Hematopoietic multipotent progenitor cell treated with erythropoietin and hydrocortisone succinate and interleukin-3 and kit ligand, for 4 days (in vitro differentiated cells): ENCODE measurements around the gene GLB1L2.
"Not testable (repeated sequence)": the region's sequence is repeated elsewhere in the genome, so short reads cannot be mapped to it uniquely, and the experiment has no call there.

ENCODE experiments used
- DNase-seq: peaks from one replicate; pipeline ENCODE4 v3.0.0-alpha.2; 2015

The GLB1L2 gene

DNA sequence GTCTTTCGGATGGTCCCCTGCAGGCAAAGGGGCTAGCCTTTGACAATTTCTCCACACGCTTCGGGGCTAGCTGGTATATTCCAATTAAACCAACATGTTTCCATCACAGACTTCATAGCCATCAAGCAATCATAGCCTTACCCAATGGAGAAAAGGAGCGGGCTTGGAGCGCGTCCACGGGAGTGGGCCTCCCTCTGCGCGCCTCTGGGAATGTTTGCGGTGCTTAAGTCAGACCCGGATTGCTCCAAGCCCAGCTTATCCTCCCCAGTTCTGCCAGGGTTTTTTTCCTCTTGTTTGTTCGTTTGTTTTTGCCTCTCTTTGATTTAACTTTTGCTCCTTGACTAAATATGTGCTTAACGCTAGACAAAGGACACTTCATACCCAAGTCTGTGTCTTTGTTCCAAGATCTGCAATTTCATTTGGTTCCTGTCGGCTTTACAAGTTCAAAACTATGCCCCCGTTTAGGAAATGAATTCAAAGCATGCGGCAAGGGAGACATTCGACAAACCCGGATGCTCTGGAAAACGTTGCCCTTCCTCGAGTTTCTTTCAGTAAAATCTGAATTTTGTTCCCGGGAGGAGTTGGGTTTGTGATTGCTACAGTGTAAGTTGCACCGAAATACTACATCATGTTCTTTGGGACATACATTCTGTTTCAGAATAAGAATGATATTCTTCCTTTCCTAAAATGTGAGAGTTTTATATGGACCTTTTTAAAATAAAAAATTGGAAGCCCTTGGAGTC, 1.0 kb upstream of the GLB1L2 start:
- DNase-seq, result no peak

DNA sequence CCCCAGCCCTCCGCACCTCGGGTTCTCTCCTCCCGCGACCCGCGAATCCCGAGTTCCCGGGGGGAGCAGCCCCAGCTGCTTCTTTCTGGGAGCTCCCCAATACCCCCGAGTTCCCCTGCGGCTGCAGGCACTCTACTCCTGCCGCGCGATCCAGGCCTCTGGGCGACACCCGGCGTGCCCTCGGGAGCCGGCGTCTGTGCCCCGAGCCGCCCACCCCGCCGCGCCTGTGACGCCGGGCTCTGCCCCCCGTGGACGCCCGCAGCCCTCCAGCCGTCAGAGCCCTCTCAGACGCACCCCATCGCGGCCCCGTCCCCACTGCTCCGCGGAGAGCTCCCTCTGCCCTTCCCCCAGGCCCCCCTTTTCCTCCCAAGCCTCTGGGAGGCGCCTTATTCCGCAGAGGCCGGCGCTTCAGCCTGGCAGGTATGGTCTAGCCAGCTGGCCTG, 422 bp downstream of the GLB1L2 start:
- DNase-seq, result peak; percentile 31

DNA sequence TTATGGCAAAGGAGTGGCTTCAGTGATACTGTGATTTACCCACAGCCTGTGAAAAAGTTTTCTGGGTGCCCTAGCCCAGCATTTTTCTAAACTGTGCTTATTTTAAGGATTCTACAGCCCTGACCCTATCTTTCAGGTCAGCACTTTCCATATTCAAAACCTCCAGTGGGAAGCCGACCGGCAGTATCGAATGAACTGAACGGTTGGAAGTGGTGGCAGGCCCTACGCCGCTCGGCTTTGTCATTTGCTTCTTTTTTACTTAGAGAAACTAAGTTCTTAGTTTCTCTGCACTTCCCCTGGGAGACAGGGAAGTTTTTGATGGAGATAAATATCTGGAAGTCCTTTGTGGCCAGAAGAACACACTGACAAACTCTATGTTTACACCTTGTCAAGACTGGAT, 994 bp downstream of the GLB1L2 start:
- no peak for DNase-seq

DNA sequence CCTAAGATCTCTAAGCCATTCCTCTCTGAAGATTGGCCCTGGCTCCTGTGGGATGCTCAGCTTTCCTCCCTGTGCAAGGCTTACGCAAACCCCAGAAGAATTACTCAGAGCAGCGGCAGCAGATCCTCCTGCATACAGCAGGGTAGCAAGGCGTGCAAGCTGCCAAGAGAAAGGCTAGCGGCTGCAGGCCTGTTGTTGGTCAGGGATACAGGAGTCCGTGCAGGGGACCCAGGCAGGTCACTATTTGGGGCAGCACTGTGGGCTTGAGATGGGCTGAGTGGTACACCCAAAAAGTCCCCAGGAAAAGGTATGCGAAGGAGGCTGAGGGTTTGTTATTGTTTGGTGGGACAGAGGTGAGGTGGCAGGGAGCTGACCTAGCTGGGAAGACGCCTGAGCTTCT, 1.5 kb downstream of the GLB1L2 start:
- no peak for DNase-seq

DNA sequence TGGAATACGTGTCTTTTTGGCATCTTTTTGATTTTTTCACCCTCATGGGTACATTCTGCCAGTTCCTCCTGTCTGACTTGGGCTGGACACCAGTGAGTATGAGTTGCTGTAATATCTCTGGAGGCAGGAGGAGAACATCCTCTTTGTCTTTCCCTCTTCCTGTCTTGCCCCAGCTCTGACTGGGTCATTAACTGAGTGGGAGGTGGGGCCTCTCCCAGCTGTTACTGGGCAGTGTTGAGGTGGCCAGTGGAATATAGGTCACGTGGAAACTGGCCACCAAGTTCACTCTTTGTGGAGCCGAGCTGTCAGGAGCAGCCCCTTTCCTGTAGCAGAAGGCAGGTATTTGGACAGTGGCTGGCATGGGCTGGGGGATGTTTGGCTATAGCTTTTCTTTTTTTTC, 2.2 kb downstream of the GLB1L2 start:
- no peak for DNase-seq

DNA sequence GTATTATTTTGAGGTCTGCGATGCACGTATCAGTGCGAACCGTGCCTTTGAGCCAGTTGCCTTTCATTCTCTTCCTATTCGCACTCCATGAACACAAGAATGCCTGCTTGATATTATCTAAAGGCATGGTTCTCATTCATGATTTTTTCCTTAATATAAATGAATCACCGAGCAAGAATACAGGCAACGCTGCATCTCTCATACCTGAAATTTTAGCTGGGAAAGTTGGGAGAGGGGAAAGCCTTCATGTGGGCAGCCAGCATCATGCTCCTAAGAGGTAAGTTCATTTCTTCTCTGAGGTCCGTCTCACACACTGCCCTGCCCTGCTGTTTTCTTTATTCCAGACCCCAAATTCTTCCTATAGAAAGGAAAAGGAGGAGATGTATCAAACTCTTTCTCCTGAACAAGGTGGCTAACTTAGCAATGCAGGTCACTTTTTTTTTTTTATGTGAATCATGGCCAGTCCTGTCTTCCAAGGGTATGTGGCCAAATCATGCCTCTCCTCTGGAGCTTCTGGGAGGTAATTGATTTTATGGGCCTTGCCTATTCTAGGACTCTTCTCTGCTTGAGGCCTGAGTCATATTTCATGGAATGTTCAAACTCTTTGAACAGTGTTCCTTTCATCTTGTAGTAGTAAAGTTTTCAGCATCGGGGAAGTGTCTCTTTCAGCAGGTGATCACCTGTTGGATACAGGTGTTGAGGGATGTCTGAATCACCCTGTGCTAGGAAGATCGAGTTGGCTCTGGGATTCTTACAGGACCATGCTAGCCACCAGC, 3.2 kb downstream of the GLB1L2 start:
- no peak for DNase-seq

DNA sequence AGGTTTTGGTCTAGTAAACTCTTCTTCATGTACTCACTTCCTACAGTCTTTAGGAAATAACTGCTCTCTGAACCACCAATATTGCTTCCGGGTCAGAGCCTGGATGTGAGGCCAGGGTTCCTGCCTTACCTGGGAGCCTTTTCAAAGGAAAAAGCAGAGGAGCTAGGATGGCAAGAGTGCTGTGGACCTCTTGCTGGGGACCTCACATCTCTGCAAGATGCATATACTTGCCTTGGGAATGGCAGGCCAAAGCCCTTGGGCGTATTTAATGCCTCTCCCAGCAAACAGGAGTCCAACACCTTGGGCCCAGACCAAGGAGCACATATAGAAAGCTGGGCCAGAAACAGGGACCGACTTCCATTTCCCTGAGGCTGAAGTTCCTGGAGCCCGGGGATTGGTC, 5.3 kb downstream of the GLB1L2 start:
- DNase-seq, result no peak

DNA sequence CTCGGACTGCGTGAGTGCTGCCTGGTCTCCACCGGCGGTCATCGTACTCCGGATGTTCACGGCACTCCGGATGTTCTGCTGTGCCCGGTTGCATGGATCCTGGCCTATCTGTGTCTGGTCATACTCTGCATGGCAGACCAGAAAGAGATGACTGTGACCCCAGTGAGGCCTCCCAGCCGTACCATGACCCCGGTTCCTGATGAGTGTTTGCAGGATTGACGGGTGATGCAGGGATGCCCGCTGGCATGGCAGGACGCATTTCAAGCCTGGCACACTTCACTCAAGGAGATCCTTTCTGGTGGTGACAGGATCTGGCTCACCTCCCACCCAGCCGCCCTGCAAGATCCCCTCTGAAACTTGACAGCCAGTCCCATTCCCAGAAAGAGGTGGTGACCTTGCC, 6.3 kb downstream of the GLB1L2 start:
- DNase-seq, result no peak

DNA sequence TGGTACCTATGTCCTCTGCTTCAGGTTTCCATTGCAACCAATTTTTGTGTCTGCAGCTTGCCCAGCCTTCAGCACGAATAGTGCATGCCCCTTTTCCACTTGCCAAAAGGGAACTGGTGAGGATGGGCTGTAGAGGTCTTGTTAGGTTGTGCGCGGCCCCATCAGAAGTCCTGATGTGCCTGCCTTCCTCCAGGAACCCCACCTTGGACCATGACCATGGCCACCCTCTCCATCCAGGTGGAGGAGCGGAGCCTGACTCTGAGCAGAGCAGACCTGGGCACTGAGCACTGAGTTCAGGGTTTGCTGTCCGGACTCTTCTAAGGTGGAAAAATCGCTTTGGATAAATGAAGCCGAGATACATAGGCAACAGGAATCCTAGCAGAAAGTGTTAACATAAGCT, 6.9 kb downstream of the GLB1L2 start:
- no peak for DNase-seq

DNA sequence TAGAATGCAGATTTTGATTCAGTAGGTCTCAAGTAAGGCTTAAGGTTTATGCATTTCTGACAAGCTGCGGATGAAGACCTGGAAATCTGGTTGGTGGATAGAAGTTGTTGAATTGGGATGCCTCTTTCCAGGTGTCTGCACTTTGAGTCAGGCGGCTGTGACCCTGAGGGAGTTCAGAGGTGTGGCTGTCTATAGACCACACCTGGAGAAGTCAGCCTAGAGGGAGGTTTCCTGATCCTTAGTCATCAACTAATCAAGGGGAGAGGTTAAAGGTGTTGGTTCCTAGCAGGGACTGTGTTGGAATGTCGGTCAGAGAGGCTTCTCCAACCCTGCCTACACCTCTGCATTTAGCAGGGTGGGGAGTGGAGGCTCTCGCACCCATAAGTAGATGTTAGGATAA, 8.0 kb downstream of the GLB1L2 start:
- DNase-seq, result no peak

DNA sequence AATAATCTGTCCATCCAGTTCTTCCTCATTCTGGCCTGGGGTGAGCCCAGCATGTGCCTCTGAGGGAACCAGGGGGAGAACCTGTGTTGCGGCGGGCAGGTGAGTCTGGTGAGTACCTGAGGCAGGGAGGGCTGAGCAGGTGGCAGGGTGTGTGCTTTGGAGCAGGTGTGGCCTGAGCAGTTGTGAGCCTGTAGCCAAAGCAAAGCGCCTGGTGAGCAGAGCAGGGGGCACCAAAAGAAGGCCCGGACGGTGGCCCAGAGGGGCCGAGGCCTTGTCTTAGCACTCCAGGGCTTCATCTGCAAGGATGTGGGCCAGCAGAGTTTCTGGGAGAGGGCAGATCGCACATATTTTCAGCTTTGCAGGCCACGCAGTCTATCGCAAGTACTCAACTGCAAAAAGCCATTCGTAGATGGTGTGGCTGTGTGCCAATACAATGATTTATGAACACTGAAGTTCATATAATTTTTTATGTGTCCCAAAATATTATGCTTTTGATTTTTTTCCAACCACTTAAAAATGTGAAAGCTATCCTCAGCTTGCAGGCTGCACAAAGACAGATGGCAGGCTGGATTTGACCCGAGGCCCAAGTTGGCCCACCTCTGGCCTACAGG, 8.7 kb downstream of the GLB1L2 start:
- no peak for DNase-seq

DNA sequence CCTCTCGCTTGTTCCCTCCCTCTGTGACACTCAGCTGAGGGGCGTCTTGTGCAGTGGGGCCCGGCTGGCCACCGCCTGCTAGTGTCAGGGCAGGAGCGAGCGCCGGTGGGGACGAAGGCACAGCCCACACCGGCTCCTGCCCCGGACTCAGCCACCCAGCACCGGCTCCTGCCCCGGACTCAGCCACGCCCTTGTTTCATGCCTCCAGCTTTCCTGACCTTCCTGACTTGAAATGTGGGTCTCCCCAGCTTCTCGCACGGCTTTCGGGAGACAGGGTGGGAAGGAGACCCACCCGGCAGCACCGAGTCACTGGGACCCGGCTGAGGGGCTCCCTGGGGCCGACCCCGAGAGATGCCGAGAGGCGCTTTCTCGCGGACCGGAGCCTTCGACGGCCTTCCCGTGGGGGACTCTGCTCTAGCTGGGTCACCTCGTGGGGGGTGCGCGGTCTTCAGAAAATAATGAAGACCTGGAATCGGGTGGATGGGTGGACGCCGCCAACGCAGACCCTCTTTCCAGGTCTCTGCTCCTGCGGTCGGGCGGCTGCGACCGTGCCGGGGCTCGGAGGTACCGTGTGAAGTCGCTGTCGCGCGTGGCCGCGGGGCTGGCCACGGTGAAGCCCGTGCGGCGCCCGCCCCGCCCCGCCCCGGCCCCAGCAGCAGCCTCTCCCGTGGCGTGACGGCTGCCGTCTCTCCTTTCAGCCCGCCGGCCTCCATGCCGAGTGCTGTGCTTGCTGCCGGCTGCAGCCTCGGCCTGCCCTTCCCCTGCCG, 10.2 kb downstream of the GLB1L2 start:
- no peak for DNase-seq

DNA sequence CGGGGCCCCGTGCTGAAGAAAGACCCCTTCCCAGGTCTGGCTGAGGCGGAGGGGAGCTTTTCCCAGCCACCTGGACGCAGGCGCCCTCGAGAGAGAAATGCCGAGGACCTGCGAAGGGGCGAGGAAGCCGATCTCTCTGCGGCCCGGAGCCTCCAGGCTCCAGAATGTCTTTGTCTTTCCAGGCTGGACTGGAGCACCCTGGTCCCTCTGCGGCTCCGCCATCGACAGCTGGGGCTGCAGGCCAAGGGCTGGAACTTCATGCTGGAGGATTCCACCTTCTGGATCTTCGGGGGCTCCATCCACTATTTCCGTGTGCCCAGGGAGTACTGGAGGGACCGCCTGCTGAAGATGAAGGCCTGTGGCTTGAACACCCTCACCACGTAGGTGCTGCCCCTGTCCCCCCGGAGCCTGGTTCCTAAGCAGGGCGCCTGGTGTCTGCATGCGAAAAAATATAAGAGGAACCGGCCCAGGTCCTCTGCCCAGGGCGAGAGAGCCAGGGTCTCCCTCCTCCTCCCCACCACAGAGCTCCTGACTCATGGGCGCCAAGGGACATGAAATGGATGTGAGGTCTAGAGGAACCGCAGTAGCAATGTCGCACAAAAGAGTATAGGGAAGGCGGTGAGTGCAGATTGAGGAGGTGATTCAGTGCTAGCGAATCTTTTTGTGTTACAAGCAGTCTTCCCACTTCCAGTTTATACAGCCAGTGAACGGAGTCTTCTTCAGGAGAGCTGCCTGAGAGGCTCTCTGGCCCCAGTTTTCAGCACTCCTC, 11.0 kb downstream of the GLB1L2 start:
- DNase-seq, result no peak

DNA sequence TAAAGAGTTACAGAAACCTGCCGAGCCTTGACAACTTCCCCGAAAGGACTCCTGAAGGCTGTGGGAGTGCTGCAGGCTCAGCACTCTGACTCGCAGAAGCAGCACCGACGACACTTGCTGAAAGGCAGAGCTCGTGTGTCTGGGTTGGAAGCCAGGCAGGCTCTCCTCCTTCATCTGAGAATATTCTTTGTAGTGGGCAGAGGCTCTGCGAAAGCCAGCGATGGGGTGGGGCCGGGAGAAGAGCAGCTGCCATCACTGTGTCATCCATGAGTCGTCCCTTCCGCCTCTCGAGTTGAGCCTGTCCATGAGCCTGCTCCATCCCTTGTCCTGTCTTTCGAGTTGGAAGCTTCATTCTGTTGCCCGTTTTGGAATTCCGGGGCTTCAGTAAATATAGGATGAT, 11.9 kb downstream of the GLB1L2 start:
- DNase-seq, result no peak

DNA sequence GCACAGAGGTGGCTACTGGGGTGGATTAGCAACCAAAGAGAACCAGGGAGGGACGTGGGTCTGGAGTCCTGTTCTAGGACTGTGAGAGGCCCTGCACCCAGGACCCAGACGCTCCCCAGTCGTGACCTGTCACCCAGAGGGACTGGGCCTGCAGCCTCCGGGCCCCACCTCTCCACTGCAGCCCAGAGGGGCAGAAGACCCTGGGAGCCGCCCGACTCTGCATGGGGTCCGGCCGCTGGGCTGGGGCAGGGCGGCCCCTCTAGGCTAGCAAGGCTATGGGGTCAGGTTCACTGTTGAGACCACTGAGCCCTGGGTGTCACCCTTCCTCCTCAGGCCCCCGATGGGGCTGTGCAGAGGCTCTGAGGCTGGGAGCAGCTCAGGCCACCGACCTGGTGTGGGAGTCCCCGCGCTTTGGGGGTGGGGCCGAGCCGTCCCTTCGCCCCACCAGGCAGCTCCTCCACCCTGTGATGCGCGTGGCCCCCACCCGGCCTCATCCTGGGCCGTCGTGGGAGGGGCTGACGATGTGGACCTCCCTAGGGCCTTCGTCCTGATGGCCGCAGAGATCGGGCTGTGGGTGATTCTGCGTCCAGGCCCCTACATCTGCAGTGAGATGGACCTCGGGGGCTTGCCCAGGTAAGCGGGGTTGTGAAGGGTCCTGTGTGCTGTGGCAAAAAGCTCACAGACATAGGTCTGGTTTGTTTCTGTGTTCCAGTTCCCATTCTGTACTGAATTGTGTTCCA, 12.9 kb downstream of the GLB1L2 start:
- DNase-seq, result not testable (repeated sequence)

DNA sequence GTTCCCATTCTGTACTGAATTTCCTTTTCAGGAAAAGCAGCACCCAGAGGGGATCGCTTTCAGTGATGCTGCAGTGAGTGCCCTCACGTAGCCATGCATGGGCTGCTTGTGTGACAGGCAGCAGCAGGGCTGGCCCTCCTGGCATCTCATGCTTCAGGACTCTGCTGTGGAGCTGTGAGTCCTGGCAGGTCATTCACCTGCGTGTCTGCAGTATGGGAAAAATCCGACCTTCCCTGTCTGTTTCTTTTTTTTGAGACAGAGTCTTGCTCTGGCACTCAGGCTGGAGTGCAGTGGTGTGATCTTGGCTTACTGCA, 13.4 kb downstream of the GLB1L2 start:
- DNase-seq, result no peak

DNA sequence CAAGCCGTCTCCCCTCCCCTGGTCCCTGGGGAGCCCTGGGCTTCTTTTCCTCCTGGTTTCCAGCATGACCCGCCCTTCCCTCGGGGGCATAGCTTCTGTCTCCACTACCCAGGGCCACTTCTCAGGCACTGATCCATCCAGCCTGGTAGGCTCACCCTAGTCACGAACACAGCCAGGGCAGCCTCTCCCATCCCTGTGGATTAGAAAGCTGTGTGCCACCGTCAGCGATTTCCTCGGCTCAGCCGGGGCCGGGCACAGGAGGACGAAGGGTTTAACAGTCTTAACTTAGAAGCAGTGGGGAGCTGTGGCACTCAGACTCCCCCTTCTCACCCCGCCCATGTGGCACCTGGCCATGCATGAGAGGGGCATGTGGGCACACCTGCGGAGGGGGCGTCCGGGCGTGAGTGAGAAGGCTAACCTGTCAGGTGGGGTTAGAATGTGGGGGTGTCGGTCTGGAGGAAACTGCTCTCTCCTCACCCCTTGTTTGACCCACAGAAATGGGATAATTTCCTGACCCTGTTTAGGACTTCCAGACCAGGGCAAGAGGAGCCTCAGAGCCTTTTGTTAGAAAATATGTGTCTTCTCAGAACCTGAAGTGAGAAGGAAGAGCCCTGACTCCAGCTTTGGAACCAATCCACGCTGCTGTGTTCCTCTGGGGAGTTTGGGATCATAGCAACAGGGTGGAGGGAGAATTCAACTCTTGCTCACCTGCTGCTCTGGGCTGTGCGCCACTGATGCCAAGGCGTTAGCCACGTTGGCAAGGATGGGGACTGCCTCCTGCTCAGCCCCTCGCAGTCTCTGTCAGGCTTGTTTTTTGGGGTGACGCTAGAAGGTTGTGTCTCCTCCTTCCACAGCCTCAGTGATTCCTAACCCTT, 14.6 kb downstream of the GLB1L2 start:
- DNase-seq, result no peak

DNA sequence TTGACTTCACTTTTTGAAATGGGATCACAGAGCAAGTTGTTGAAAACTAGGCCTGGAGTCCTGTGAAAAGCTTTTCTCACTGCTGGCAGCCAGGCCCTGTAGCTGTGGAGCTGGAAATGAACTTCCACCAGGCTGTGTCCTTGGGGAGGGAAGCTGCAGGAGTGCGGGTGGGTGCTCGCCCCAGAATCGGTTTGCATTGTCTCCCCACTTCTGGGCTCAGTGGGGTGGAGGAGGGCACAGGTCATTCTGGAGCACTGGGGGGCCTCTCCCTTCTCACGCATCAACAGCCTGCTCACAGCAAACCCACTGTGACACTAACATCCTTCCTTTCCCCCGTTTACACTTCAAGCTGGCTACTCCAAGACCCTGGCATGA, 15.2 kb downstream of the GLB1L2 start:
- DNase-seq, result no peak

DNA sequence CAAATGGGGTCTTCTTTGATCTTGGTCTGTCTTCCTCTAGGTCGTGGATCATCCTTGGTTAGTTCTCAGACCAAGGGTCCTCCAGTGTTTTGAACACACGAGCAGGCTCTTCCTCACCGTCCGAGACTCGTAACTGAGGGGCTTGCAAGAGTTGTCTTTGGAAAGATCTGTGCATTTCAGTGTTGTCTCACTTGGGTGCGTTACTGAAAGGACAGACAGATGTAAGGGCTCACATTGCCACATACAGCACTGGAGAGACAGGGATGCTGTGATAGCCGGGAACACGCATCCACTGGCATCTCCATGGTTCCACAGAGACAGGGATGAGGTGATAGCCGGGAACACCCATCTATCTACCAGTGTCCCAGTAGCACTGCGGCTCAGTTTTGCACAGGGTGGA, 15.7 kb downstream of the GLB1L2 start:
- no peak for DNase-seq

DNA sequence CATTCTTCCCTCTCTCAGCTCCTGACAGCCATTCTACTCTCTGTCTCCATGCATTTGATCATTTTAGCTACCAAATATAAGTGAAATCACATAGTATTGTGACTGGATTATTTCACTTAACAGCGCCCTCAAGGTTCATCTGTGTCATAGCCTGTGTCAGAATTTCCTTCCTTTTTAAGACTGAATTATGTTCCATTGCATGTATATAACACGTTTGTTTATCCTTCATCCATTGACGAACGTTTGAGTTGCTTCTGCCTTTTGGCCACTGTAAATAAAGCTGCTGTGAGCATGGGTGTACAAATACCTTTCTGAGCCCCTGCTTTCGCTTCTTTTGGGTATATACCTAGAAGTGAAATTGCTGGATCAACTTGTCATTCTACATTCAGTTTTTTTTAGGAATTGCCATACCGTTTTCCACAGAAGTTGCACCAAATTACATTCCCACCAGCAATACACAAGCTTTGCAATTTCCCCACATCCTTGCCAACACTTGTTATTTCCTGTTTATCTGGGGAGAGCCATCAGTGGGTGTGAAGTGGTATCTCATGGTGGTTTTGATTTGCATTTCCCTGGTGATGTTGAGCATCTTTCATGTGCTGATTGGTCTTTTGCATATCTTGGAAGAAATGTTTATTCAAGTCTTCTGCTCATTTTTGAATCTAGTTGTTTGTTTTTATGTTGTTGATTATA, 17.5 kb downstream of the GLB1L2 start:
- no peak for DNase-seq
